Lower leg skin (tissue), 3 donors: ENCODE measurements around the gene CARD11.
"Not testable (repeated sequence)": the region's sequence is repeated elsewhere in the genome, so short reads cannot be mapped to it uniquely, and the experiment has no call there.

ENCODE experiments used
- CTCF ChIP-seq, 3 donors: fragments of 450-650 bp; IDR thresholded peaks; one replicate each; pipeline ENCODE4 v1.5.1; 2016; ENCODE audit warnings: antibody characterized with exemption in 3 of 3, mild to moderate bottlenecking in 3 of 3, moderate library complexity in 2 of 3
- POLR2A ChIP-seq, 2 donors: fragments of 450-650 bp; IDR thresholded peaks; one replicate each; pipeline ENCODE4 v1.6.1; 2016 to 2017; ENCODE audit warnings: antibody characterized with exemption in 2 of 2, mild to moderate bottlenecking in 1 of 2, moderate library complexity in 1 of 2

DNA sequence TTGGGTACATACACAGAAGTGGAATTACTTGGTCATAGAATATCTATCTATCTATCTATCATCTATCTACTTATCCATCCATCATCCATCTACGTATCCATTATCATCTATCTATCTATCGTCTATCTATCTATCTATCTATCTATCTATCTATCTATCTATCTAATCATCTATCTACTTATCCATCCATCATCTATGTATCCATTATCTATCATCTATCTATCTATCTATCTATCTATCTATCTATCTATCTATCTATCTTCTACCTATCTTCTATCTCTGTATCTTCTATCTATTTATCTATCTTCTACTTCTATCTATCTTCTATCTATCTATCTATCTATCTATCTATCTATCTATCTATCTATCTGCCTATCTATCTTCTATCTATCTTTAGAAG, 123.2 kb downstream of the CARD11 start:
- not testable (repeated sequence) for TF ChIP-seq POLR2A, CTCF (IDR thresholded peaks at IDR 0.05)
